ENCODE data around the gene SLC8B1.

DNA sequence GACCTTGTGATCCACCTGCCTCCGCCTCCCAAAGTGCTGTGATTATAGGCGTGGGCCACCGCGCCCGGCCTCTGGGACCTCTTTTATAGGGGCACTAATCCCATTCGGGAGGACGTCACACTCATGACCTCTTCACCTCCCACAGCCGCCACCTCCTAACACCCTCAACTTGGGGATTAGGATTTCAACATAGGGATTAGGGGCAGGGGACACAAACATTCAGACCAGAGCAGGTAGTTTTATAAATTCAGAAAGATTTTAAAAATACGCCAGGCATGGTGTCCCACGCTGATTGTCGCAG is 64.2 kb downstream of the SLC8B1 start:
- TF ChIP-seq, protein P1, sequence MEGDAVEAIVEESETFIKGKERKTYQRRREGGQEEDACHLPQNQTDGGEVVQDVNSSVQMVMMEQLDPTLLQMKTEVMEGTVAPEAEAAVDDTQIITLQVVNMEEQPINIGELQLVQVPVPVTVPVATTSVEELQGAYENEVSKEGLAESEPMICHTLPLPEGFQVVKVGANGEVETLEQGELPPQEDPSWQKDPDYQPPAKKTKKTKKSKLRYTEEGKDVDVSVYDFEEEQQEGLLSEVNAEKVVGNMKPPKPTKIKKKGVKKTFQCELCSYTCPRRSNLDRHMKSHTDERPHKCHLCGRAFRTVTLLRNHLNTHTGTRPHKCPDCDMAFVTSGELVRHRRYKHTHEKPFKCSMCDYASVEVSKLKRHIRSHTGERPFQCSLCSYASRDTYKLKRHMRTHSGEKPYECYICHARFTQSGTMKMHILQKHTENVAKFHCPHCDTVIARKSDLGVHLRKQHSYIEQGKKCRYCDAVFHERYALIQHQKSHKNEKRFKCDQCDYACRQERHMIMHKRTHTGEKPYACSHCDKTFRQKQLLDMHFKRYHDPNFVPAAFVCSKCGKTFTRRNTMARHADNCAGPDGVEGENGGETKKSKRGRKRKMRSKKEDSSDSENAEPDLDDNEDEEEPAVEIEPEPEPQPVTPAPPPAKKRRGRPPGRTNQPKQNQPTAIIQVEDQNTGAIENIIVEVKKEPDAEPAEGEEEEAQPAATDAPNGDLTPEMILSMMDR (IDR thresholded peaks at IDR 0.05; ENCODE audit: low read depth, low read length, missing input control), result no peak
- TF ChIP-seq RXRA (IDR thresholded peaks at IDR 0.05) (no peak), EGR1 (IDR thresholded peaks at IDR 0.05; ENCODE audit: low read depth in 2 of 2) (no peak)
